ENCODE measurements around the gene INTS1. TPM values are rescaled to one million over a fixed set of nuclear protein-coding genes. Genes with fewer than 3 reads are reported as not detected.

INTS1 gene
- total and polyA plus RNA-seq, 11 donors, result 35.5 to 67.4 (median 45.3) TPM

DNA sequence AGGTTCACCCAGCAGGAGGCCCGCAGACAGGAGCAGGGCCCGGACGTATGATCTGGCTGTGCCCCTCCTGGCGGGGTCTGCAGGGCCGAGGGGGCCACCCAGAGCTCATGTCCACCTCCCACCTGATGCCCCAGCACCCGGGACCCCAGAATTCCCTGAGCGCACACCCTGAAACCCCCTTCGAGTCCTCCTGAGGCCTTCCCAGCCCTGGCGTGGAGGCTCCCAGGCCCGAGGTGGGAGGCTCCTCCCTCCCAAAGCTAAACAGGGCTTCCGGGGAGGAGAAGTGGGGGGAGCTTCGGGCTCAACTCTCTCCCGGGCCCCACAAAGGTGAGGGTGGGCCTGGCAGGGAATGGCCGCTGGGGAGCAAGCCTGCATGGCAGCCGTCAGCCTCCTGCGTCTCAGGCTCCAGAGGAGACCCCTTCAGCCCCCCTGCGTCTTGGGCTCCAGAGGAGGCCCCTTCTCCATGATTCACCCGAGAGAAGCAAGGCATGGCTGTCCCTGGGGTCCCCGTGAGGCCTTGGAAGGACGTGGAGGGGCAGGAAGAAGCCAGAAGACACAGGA, 75.2 kb downstream of the INTS1 start:
- intact Hi-C loops (cut with DNase I), result no loop called here
- peaks cover 11 to 38% (median 22%) of the 10 kb centered on the region in 9 donors for H3K27me3 ChIP-seq
- ATAC-seq, result no peak

DNA sequence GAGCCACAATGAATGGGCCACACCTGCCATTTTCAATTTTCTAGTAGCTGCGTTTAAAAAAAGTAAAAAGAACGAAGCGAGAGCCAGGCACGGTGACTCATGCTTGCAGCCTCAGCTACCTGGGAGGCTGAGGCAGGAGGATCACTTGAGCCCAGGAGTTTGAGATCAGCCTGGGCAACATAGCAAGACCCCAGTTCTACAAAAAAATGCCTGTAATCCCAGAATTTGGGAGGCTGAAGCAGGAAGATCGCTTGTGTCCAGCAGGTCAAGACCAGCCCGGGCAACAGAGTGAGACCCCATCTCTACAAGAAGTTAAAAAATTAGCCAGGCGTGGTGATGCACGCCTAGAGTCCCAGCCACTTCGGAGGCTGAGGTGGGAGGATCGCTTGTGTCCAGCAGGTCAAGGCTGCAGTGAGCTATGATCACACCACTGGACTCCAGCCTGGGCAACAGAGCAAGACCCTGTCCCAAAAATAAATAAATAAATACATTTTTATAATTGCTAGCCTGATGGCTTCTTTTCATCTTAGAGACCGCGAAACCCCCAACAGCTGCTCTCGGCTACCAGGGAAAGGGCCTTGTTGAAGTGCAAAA, 77.0 kb downstream of the INTS1 start:
- Histone ChIP-seq H3K4me1 (peaks cover 0 to 8% (median 0%) of the 10 kb centered on the region in 12 donors), H3K27ac (no peak overlapping the region), H3K27me3 (peaks cover 11 to 47% (median 22%) of the 10 kb centered on the region in 9 donors), H3K9me3 (no peaks in the 10 kb centered on the region), H3K4me3 (no peak overlapping the region), H3K36me3 (no peaks in the 10 kb centered on the region)
- TF ChIP-seq POLR2A (IDR thresholded peaks at IDR 0.05), result no peak
- TF ChIP-seq CTCF (IDR thresholded peaks at IDR 0.05), result no peak
- WGBS, 4 donors, result 87 to 92% (median 88%) methylated on average over 13 of the region's 13 CpGs
- ATAC-seq, result no peak
- DNase-seq, result no peak
- intact Hi-C loops (cut with DNase I), result no loop called here

More for the DNA sequence above, 75.2 kb downstream of the INTS1 start:
- Histone ChIP-seq H3K9me3 (no peaks in the 10 kb centered on the region), H3K4me3 (no peak overlapping the region), H3K27ac (no peak overlapping the region), H3K36me3 (no peaks in the 10 kb centered on the region), H3K4me1 (peaks cover 0 to 11% (median 2%) of the 10 kb centered on the region in 12 donors)
- TF ChIP-seq CTCF (IDR thresholded peaks at IDR 0.05), result no peak
- TF ChIP-seq POLR2A (IDR thresholded peaks at IDR 0.05), result no peak
- WGBS, 4 donors, result 47 to 64% (median 54%) methylated on average over 18 to 20 of the region's 20 CpGs
- DNase-seq, result no peak

DNA sequence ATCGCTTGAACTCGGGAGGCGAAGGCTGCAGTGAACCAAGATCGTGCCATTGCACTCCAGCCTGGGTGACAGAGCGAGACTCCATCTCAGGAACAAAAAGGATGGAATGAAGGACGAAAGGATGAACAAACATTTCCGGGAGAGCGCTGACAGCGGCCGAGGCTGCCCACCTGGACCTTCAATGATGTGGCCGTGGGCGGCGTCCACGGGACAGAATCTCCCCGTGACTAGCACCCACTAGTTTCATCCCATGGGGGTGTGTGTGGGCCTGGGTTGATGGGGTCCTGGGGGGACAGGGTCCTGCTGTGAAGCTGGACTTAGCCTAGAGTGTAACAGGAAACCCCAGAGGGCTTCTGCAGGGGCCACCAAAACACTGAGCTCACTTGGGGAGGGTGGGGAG, 77.7 kb downstream of the INTS1 start:
- no peak for TF ChIP-seq POLR2A (IDR thresholded peaks at IDR 0.05)
- TF ChIP-seq CTCF (IDR thresholded peaks at IDR 0.05), result no peak
- peaks cover 11 to 49% (median 27%) of the 10 kb centered on the region in 9 donors for H3K27me3 ChIP-seq
- no peak overlapping the region for H3K27ac ChIP-seq
- no peaks in the 10 kb centered on the region for H3K9me3 ChIP-seq
- H3K4me1 ChIP-seq, result peaks cover 0 to 8% (median 0%) of the 10 kb centered on the region in 12 donors
- H3K36me3 ChIP-seq, result no peaks in the 10 kb centered on the region
- no peak overlapping the region for H3K4me3 ChIP-seq
- 80 to 84% (median 83%) methylated on average over 15 of the region's 15 CpGs for WGBS, 4 donors
- ATAC-seq (no peak), DNase-seq (no peak)
- intact Hi-C loops (cut with DNase I), result no loop called here

- H3K4me1 ChIP-seq, result peaks cover 0 to 8% (median 0%) of the 10 kb centered on the region in 12 donors
- 66 to 77% (median 71%) methylated on average over 17 to 18 of the region's 18 CpGs for WGBS, 4 donors
- H3K36me3 ChIP-seq, result no peaks in the 10 kb centered on the region
- intact Hi-C loops (cut with DNase I), result no loop called here
- TF ChIP-seq CTCF (IDR thresholded peaks at IDR 0.05) (no peak), POLR2A (IDR thresholded peaks at IDR 0.05) (no peak)
- H3K27ac ChIP-seq, result no peak overlapping the region
- H3K9me3 ChIP-seq, result no peaks in the 10 kb centered on the region
- ATAC-seq (no peak), DNase-seq (no peak)
- peaks cover 9 to 49% (median 23%) of the 10 kb centered on the region in 9 donors for H3K27me3 ChIP-seq
- H3K4me3 ChIP-seq, result no peak overlapping the region
Measured at GRCh38 chr7:1425292-1426136, 78.7 kb downstream of the INTS1 start.

All from heart left ventricle (tissue), 16 donors.